UCSD-AML1 (cell line): Measurements from ENCODE around the gene RAB31.

Experiments
- DNase-seq: peaks from one replicate; lab custom pipeline; 2025; ENCODE audit not compliant: unreplicated experiment; lab: John Stamatoyannopoulos, UW

The RAB31 gene

DNA sequence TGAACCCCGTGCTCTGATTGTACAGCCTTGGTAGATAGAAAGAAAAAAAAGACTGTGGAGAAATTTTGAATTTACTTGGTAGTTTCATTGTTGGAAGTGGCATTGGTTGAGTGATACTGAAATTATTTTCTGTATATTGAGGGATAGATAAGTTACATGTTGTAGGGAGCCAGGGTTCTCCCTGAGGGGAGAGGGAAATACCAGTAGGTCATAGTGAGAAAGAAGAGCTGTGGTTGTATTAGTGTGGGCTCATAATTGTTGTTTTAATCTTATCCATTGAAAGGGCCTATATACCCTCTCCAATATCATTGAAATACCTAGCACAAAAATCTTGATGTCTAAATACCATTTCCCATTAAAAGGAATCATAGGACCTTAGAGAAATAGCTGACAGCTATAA is 16.9 kb upstream of the RAB31 start:
- no peak for DNase-seq

DNA sequence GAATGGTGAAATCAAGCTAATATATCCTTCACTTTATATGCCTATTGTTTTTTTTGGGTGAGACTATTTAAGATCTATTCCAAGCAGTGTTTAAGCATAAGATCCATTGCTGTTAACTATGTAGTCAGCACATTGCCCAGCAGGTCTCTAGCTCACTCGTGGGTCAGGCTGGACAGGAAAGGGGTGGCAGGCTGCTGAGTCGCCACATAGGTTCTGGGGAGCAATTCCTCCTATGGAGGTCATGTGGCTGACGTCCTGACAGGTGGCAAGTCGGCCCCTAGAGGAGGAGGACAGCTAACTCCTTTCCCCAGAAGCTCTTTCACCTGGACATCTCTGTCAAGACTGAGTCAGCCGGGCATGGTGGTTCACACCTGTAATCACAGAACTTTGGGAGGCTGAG is 13.9 kb upstream of the RAB31 start:
- no peak for DNase-seq

DNA sequence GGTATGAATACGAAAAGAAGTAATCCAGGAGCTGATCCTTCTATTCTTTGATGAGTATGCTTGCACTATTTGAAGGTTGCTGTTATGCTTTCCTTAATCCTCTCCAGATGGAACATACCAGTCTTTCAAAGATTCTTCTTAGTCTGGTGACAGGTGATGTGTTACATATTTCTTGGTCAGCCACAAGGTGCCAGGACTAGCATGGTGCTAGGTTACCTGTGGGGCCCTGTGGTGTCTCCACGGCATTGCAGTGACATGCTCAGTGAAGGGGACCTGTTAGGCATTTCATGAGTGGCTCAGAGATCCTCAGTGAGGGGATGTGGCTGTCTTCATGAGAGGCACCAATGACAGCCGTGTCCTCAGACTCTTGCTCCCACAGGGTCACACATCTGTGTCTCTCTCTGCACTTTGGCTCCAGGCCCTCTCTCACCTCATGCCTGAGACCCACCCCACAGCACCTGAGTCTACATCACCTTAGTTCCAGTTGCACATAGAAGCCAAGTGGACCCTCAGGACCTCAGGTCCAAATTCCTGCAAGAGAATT is 13.1 kb upstream of the RAB31 start:
- DNase-seq, result no peak

DNA sequence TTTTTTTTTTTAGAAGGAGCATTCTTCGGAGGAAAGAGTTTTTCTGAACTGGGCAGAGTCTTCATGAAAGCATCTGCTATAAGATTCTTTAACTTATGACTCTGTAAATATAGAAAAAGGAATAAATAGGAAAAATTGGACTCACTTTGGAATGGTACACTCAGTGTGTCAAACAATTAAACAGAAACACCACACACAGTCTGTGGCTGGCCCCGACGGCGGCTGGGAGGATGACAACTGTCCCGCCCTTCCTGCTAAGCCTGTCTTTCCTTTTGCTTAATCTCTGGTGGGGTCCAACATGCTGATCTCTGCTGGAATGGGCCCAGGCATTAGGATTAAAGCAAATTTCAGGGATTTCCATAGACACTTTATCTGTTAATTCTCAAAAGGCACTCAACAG is 12.5 kb upstream of the RAB31 start:
- DNase-seq, result no peak

DNA sequence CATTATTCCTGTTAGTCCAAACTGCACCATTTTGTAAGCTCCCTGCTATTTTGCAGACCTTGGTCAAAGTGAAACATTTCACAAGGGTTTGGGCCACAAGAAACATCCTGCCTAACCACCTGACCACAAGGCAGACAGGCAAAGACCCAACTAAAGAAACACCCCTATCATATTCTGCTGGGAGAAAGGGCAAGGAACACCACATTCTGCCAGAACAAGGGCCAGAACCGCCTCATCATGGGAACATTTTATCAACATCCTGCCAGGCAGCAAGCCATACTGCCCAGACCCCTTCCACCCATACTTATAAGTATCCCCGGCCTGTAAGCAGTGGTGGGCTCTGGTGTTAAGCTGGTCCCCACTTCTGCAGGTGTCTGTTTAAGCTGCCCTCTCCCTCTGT is 12.0 kb upstream of the RAB31 start:
- no peak for DNase-seq

DNA sequence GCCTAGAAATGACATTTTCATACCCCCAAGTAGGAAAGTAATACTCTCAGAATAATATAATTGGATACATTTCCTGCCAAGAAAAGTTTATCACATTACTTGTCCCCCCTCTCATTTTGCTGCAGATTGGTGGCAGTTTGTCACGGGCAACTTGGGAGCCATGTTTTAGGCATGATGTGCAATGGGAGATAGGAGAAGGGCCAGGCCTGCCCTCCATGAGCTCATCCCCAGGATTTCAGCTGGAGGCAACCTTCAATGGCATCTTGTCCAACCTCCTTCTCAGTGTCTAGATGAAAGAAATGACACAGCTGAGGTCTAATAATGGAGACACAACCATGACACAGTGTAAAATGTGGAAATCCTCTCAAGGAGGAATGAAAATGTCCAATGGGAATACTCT is 11.4 kb upstream of the RAB31 start:
- DNase-seq, result no peak

DNA sequence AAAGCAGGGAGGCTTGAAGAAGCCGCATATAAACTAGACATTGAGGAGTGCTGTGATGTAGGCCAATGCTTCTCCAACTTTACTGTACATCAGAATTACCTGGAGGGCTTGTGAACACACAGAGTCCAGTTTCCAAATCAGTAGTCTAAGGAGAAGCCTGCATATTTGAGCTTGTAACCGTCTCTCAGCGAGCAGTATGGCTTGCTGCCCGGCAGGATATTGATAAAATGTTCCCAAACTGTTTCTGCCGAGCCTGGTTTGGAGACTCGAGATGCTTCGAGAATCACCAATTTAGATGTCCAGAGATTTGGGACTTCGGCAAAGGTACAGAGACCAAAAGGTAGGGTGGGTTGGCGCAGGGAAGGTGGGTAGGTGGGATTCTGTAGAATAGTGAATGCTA is 11.0 kb upstream of the RAB31 start:
- no peak for DNase-seq

DNA sequence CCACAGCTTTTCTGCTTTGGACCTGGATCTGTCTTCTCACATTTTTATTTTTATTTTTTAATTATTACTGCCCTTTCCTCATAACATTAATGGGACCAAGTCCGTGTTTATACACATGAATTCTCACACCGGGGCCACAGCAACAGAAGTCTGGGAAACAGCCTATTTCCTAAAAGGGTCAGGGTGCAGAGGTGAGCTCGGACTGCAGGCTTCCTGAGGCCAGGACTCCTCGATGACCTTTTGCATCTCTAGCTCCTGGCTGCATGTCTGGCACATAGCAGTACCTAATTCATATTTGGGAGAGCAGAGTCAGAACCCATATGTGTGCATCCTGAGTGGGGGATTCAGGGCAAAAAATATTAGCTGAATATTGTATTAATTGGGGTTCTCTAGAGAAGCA is 9.6 kb upstream of the RAB31 start:
- no peak for DNase-seq

DNA sequence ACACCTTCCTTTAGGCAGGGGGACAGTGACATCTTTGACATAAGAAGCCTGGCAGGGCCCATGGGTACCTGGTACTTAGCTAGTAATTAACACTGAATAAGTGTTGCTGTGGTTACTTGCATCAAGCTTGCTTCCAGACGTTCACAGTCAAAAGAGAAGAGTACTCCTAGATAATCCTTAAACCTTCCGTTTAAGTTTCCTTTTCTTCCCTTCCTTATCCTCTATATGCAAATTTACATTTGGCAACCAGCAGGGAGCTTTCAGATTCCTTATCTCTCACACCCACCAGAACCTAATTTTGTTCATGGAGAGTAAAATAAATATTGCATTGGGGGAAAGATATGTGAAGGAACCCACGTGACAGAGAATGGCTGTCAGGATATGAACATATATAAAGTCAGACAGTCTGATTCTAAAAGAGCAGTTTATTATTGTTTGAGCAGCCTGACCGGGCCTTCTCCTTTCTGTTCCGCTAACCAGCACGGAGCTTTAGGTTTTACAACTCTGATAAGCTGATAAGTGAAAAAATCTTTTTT is 7.8 kb upstream of the RAB31 start:
- no peak for DNase-seq

DNA sequence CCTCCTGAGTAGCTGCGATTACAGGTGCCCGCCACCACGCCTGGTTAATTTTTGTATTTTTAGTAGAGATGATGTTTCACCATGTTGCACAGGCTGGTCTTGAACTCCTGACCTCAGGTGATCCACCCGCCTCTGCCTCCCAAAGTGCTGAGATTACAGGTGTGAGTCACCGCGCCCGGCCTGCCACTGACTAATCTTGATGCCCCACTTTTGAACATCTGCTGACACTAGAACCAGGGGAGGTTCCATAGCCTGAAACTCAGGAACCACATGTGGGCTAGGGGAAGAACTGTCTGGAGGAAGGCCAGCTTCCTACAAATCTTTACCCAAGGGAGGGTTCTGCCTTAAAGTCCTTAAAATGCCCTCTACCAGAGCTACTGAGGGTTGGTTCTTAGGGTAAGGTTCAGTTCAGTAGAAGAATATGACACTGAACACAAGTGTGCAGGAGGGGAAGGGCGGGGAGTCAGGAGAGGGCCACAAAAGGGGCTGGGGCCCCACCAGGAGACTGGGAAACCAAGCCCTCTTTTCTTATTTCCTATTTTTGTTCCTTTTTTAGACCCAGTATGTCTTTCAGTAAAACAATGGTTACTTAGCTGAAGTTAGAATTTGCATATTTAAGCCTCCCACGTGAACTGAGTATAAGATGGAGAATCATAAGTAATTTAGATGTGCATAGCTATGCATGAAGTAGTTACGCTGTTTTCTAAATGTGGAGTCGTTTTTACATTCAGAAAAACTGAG is 6.3 kb upstream of the RAB31 start:
- DNase-seq, result no peak

DNA sequence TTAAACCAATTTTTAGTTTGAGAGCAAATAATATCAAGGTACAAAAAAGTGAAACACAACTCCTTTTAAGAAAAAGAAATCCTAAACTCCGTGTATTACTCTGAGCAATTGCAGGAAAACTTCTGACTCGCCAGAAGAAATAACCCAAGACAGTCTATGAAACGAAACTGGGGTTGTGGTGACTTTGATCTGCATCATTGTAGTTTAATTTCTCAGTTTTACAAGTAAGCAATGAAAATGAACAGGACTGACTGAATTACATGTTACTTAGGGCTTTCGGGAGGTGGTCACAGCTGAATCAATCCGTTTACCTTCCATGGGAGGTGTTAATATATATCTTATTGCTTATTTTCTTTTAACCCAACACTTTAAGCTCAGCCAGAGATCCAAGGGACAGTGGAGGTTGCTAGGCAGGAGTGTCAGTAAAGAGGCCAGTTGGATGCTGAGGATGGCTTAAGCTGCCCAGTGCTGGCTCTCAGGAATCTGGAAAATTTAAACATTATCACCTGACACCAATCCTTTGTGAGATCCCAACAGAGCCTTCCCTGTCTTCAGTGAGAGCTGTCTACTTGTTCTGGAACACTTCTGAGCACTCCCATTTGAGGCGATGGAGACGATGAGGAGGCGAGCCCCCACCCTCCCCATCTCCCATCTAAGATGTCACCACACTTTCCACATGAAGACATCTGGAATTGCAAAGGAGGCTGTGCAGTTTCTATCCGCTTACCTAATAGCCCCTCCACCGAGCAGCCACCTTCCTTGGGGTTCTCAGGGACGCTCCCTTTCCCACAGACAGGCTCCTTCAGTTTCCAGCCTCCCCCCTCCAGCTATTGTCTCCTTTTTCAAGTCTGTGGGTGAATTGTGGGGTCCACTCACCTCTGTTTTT is 3.6 kb upstream of the RAB31 start:
- no peak for DNase-seq

DNA sequence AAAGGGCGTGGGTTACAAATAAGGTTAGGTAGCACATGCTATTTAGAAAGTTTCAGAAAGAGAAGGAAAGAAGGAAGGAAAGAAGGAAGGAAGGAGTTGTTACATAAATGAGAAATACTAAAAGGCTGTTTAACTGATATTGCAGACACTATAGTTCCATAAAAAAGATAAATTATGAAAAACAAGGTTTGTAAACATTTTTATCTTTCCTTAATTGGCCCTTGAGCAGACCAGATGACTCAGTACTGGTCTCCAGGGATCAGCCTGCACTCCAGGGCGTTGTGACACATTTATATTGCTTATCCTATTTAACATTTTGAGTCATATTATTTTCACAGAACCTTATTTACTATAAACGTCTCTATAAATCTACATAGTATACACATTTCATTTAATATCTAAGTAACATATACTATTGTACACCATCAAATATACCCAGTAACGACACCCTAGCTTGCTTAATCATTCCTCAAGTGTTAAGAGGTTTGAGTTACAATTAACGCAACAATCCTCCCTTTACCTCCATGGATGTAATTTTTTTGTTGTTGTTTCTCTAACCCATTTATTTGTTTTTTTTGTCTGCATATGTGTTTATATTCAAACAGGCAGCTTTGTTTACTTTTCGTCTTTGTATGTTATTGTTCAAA is 2.8 kb upstream of the RAB31 start:
- no peak for DNase-seq

DNA sequence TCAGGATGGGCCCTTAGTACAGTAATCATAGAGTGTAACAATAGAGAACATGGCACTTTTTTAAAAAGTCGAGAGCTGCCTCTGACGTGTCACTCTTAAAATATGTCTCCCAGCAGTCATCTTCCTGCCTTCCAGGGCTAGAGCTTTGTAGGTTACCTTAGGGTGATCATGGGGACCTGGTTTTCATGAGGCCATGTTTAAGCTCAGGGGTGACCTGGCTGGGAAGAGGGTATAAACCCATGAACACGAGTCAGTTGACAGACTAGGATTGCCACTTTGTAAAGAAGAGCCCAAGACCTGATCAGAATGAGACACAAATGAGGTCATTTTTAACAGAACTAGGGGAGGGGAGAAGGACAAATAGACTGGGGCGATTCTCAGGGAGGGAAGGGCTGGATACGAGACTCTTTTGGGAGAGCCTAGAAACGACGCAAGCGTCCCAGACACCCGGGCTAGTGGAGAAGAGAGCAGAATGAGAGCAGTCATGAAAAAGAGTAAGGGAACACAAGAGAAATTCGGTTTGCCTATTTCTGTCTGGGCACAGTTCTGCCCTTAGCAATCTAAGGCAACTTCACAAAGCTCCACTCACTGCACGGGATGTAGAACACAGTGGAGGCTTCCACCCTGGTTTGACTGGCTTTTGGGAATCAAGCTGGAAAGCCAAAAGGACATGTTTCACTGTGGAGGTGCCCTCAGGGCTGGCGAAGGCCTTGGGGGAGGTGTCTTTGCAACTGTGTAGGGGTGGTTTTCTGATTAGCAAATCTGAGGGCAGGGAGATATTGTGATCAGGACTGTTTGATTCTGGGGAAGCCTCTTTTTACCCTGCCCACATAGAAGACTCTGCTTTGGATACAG is 1.8 kb upstream of the RAB31 start:
- no peak for DNase-seq

DNA sequence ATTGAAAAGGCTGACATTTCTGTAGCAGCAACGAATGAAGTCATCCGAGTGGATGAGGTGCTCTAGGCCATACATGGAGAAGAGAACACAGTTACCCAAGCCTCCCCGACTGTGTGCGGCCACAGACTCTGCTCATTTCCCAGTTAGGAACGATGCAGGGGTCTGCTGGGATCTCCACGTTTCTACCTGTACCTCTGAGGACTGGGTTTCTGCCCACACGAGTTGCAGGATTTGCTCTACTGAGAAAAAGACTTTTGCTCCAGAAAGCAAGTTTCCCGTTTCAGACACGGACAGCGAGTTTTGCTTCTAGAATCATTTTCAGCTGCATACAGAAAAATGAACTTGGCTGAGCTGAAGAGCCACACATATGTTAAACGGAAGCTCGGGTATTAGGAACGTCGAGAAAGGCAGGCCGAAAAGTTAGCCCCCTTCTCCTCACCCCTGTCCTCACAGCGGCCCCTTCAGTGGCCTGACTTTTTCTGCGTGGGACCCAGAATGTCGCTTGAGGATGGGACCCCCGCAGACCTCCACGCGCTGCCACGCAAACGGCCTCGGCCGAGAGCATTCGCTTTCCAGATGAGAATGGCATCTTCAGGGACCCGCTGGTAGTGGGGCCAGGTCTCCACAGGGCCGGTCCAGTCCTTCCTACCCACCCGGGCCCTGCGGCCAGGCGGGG is 582 bp upstream of the RAB31 start:
- no peak for DNase-seq

DNA sequence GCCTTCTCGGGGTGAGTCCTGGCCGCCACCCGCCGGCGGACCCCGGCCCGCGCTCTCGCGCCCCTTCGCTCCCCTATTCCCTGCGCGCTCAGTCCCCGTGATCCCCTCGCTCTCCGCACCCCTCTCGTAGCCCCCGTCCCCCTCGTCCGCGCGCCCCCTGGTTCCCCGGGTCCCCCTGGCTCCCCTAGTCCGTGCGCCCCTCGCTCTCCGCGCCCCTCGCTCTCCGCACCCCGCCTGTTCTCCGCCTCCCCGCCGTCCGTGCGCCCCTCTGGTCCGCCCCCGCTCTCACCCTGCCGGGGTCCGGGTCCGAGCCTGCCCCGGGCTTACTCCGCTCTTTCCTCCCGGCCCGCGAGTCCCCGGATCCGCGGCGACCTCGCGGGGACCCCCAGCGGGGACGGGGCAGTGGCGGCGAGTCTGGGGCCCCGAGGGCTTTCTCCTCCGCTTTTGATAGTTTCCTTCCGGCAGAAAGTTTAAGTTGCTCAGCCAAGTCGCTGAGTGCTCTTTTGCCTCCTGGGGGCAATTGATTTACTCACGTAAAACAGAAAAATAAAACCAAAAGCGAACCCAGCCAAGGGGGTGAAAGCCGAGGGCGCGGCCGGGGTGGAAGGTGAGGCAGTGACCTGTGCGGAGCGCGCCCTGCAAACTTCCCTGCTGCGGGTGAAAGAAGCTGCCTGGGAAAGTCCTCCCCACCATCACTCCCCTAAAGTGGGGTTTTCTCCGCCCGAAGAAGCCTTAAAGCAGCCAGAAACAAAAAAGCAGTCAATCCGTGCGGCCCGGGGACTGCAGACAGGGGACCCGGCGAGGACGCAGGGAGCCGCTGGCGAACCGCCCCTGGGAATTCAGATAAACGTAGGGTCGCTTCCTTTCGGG is 568 bp downstream of the RAB31 start:
- DNase-seq, result no peak

DNA sequence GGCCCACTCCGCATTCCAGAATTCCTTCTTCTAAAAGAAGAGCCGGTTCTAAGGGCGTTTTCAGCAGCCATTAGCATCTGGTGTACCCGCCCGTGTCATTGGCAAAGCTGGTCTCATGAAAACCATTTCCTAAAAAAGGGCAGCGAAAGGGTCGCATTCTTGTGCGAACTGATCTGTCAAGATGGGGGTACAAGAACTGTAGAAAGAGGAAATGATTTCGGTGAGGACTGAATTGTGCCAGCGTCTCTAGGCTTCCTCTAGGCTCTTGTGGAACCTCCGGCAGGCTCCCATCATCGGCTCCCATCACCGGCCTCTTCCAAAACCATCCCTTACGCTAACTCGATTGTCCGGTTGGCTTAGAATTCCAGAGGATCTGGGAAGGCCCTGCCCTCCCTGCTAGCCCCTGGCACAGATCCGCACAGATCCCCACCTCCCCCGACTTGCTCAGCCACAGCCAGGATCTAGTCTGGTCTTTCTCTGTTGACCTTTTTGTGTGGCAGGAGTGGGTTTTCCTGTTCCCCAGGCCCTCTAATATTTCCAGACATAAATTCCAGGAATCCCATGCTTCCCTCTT is 1.3 kb downstream of the RAB31 start:
- no peak for DNase-seq

DNA sequence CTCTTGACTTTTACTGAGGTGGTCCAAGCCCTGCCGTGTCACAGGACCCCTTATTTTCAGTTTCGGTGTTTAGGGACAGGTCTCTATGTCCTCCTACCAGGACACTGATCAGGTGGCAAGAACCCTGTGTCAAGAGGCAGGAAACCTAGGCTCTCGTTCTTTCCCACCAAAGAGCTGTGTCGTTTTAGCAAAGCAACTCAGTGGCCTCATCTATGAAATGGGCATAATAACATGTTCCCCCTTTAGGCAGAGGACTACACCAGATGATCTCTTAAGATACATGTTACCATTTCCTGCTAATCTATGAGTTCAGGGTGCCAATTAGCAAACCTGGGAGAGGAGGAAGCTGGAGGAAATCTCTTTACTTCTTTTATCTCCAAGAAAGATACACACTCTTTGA is 1.9 kb downstream of the RAB31 start:
- no peak for DNase-seq

DNA sequence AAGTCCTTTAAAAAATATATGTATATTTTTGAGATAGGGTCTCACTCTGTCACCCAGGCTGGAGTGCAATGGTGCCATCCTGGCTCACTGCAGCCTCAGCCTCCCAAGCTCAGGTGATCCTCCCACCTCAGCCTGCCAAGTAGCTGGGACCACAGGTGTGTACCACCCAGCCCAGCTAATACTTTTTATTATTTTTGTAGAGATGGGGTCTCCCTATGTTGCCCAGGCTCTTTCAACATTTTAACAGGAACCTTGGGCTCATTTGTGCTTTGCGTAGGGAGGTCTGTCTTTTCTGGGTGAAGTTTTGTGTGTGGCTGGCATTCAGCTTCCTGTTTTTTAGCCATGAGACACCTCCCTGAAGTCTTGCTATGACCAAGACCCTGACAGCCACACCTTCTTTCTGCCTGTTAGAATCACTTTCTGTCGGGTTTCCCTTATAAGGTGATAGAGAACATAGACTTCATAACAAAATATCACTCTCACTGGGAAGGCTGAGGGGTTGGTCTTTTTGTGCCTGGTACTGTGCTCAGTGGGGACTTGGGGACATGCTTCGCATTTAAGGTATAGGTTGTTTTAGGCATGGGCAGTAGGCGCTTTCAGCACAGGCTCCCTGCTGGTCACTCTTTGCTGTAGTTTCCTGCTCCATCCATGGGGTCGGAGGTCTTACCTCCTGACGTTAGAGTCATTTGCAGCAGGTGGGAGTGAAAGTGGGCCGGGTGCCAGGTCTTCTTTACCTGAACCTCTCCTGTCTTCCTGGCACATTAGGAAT is 3.4 kb downstream of the RAB31 start:
- no peak for DNase-seq
